Heart left ventricle (tissue), 13 donors: ENCODE data around the gene PLCB1.

Source experiments
- POLR2A ChIP-seq, 2 donors: fragments of 450-650 bp; IDR thresholded peaks; one replicate each; pipeline ENCODE4 v1.6.1; 2017; ENCODE audit warnings: antibody characterized with exemption in 2 of 2, mild to moderate bottlenecking in 2 of 2, moderate library complexity in 2 of 2
- TF ChIP-seq, protein P1 (sequence below), 12 donors: fragments of 200-600 bp; sonication (generic) in 4 of 12; IDR thresholded peaks; one replicate each; pipeline versions ENCODE4 v1.5.0 to v1.8.0; 2018 to 2022; ENCODE audit warnings: antibody characterized with exemption in 12 of 12, mild to moderate bottlenecking in 5 of 12
- donor health status: ischemic (EF 13 %, LVEDD 7.1; RV severe dilation, severe dysfunction).
- donor health status: DM: no; HTN: yes; CAD: no.
- donor health status: DM: no; HTN: no; CAD: no.
- donor health status: ischemic (EF 25% LVEDD 6.9; RV normal size, moderate dysfunction).
- donor health status: ischemic (EF 25% LVEDD 5.7; RV mildly dilated, moderate dysfunction).
- donor health status: ischemic (EF 35%, LVEDD 5.7; RV mildly dilated, moderate dysfunction).
- donor health status: nonischemic (EF 11% LVEDD 7.7; RV severe dilation, severe dysfunction).
- donor health status: DM: yes; HTN: yes; CAD: no.
- donor health status: PGD.
- donor health status: ischemic (EF 29% LVEDD 5.4; RV normal size, mild dysfunction).
- donor health status: nonischemic (EF 23%, LVEDD 6.1; RV moderate dilation, normal function).

GRCh38 chr20:8624046-8624445, 492.0 kb downstream of the PLCB1 start:
- TF ChIP-seq, protein P1, sequence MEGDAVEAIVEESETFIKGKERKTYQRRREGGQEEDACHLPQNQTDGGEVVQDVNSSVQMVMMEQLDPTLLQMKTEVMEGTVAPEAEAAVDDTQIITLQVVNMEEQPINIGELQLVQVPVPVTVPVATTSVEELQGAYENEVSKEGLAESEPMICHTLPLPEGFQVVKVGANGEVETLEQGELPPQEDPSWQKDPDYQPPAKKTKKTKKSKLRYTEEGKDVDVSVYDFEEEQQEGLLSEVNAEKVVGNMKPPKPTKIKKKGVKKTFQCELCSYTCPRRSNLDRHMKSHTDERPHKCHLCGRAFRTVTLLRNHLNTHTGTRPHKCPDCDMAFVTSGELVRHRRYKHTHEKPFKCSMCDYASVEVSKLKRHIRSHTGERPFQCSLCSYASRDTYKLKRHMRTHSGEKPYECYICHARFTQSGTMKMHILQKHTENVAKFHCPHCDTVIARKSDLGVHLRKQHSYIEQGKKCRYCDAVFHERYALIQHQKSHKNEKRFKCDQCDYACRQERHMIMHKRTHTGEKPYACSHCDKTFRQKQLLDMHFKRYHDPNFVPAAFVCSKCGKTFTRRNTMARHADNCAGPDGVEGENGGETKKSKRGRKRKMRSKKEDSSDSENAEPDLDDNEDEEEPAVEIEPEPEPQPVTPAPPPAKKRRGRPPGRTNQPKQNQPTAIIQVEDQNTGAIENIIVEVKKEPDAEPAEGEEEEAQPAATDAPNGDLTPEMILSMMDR (IDR thresholded peaks at IDR 0.05) = no peak
- TF ChIP-seq POLR2A (IDR thresholded peaks at IDR 0.05) = no peak
